Measurements from ENCODE around the gene PCTP.

The PCTP gene

GRCh38 chr17:55770196-55770870 is 19.5 kb downstream of the PCTP start:
- Histone ChIP-seq H3K79me2 (ENCODE audit: control insufficient read depth, insufficient read depth, low read length, unreplicated experiment) (peaks cover 8% of the 10 kb centered on the region), H3K27me3 (ENCODE audit: insufficient read depth, low read length) (no peaks in the 10 kb centered on the region), H2AFZ (ENCODE audit: low read length, unreplicated experiment) (no peak overlapping the region), H3K4me3 (ENCODE audit: low read depth, low read length) (peak overlapping the region; percentile 32; the same call in 1 of the 2 replicates), H3K36me3 (ENCODE audit: insufficient read depth, low read length) (peaks cover 14% of the 10 kb centered on the region), H3K4me1 (ENCODE audit: control insufficient read depth, insufficient read depth, low read length, unreplicated experiment) (peaks cover 16% of the 10 kb centered on the region), H3K27ac (ENCODE audit: low read depth, low read length) (peak overlapping the region; percentile 91)

- Histone ChIP-seq H3K79me2 (ENCODE audit: control insufficient read depth, insufficient read depth, low read length, unreplicated experiment) (peaks cover 2% of the 10 kb centered on the region), H3K4me3 (ENCODE audit: low read depth, low read length) (no peak overlapping the region), H2AFZ (ENCODE audit: low read length, unreplicated experiment) (no peak overlapping the region), H3K36me3 (ENCODE audit: insufficient read depth, low read length) (peaks cover 29% of the 10 kb centered on the region), H3K4me1 (ENCODE audit: control insufficient read depth, insufficient read depth, low read length, unreplicated experiment) (peaks cover 16% of the 10 kb centered on the region), H3K27me3 (ENCODE audit: insufficient read depth, low read length) (no peaks in the 10 kb centered on the region), H3K27ac (ENCODE audit: low read depth, low read length) (no peak overlapping the region)
These were observed 21.2 kb downstream of the PCTP start for GRCh38 chr17:55772086-55772485.

- H3K27ac ChIP-seq (ENCODE audit: low read depth, low read length), result no peak overlapping the region
- H3K4me1 ChIP-seq (ENCODE audit: control insufficient read depth, insufficient read depth, low read length, unreplicated experiment), result peaks cover 16% of the 10 kb centered on the region
- H2AFZ ChIP-seq (ENCODE audit: low read length, unreplicated experiment), result no peak overlapping the region
These were observed 22.8 kb downstream of the PCTP start for GRCh38 chr17:55773671-55774070.

GRCh38 chr17:55774846-55775271 is 24.0 kb downstream of the PCTP start:
- Histone ChIP-seq H3K27me3 (ENCODE audit: insufficient read depth, low read length) (no peaks in the 10 kb centered on the region), H3K36me3 (ENCODE audit: insufficient read depth, low read length) (peaks cover 26% of the 10 kb centered on the region), H3K27ac (ENCODE audit: low read depth, low read length) (no peak overlapping the region), H3K79me2 (ENCODE audit: control insufficient read depth, insufficient read depth, low read length, unreplicated experiment) (no peaks in the 10 kb centered on the region), H3K4me1 (ENCODE audit: control insufficient read depth, insufficient read depth, low read length, unreplicated experiment) (peaks cover 5% of the 10 kb centered on the region), H2AFZ (ENCODE audit: low read length, unreplicated experiment) (no peak overlapping the region), H3K4me3 (ENCODE audit: low read depth, low read length) (no peak overlapping the region)

More at GRCh38 chr17:55773671-55774070, 22.8 kb downstream of the PCTP start:
- no peaks in the 10 kb centered on the region for H3K79me2 ChIP-seq (ENCODE audit: control insufficient read depth, insufficient read depth, low read length, unreplicated experiment)
- no peaks in the 10 kb centered on the region for H3K27me3 ChIP-seq (ENCODE audit: insufficient read depth, low read length)
- H3K36me3 ChIP-seq (ENCODE audit: insufficient read depth, low read length), result peaks cover 26% of the 10 kb centered on the region
- H3K4me3 ChIP-seq (ENCODE audit: low read depth, low read length), result no peak overlapping the region

- no peak overlapping the region for H3K27ac ChIP-seq (ENCODE audit: low read depth, low read length)
- H3K27me3 ChIP-seq (ENCODE audit: insufficient read depth, low read length), result no peaks in the 10 kb centered on the region
- no peak overlapping the region for H3K4me3 ChIP-seq (ENCODE audit: low read depth, low read length)
- H3K4me1 ChIP-seq (ENCODE audit: control insufficient read depth, insufficient read depth, low read length, unreplicated experiment), result no peaks in the 10 kb centered on the region
- peaks cover 25% of the 10 kb centered on the region for H3K36me3 ChIP-seq (ENCODE audit: insufficient read depth, low read length)
- no peak overlapping the region for H2AFZ ChIP-seq (ENCODE audit: low read length, unreplicated experiment)
- no peaks in the 10 kb centered on the region for H3K79me2 ChIP-seq (ENCODE audit: control insufficient read depth, insufficient read depth, low read length, unreplicated experiment)
These were observed 25.4 kb downstream of the PCTP start for GRCh38 chr17:55776271-55776670.

GRCh38 chr17:55777471-55777971 is 26.7 kb downstream of the PCTP start:
- Histone ChIP-seq H3K27ac (ENCODE audit: low read depth, low read length) (no peak overlapping the region), H3K79me2 (ENCODE audit: control insufficient read depth, insufficient read depth, low read length, unreplicated experiment) (no peaks in the 10 kb centered on the region), H3K4me1 (ENCODE audit: control insufficient read depth, insufficient read depth, low read length, unreplicated experiment) (no peaks in the 10 kb centered on the region), H3K4me3 (ENCODE audit: low read depth, low read length) (no peak overlapping the region), H3K27me3 (ENCODE audit: insufficient read depth, low read length) (no peaks in the 10 kb centered on the region), H2AFZ (ENCODE audit: low read length, unreplicated experiment) (no peak overlapping the region), H3K36me3 (ENCODE audit: insufficient read depth, low read length) (peaks cover 18% of the 10 kb centered on the region)

GRCh38 chr17:55778389-55779118 is 27.7 kb downstream of the PCTP start:
- Histone ChIP-seq H3K79me2 (ENCODE audit: control insufficient read depth, insufficient read depth, low read length, unreplicated experiment) (no peaks in the 10 kb centered on the region), H3K36me3 (ENCODE audit: insufficient read depth, low read length) (peaks cover 15% of the 10 kb centered on the region)

GRCh38 chr17:55783684-55784245 is 32.9 kb downstream of the PCTP start:
- H3K36me3 ChIP-seq (ENCODE audit: insufficient read depth, low read length), result no peaks in the 10 kb centered on the region
- H2AFZ ChIP-seq (ENCODE audit: low read length, unreplicated experiment), result no peak overlapping the region
- no peaks in the 10 kb centered on the region for H3K79me2 ChIP-seq (ENCODE audit: control insufficient read depth, insufficient read depth, low read length, unreplicated experiment)
- H3K27ac ChIP-seq (ENCODE audit: low read depth, low read length), result no peak overlapping the region
- no peak overlapping the region for H3K4me3 ChIP-seq (ENCODE audit: low read depth, low read length)
- no peaks in the 10 kb centered on the region for H3K4me1 ChIP-seq (ENCODE audit: control insufficient read depth, insufficient read depth, low read length, unreplicated experiment)
- no peaks in the 10 kb centered on the region for H3K27me3 ChIP-seq (ENCODE audit: insufficient read depth, low read length)

More at GRCh38 chr17:55778389-55779118, 27.7 kb downstream of the PCTP start:
- H2AFZ ChIP-seq (ENCODE audit: low read length, unreplicated experiment), result no peak overlapping the region
- no peaks in the 10 kb centered on the region for H3K4me1 ChIP-seq (ENCODE audit: control insufficient read depth, insufficient read depth, low read length, unreplicated experiment)
- H3K27me3 ChIP-seq (ENCODE audit: insufficient read depth, low read length), result no peaks in the 10 kb centered on the region
- H3K27ac ChIP-seq (ENCODE audit: low read depth, low read length), result no peak overlapping the region
- H3K4me3 ChIP-seq (ENCODE audit: low read depth, low read length), result no peak overlapping the region

GRCh38 chr17:55784666-55785065 is 33.8 kb downstream of the PCTP start:
- H3K36me3 ChIP-seq (ENCODE audit: insufficient read depth, low read length), result no peaks in the 10 kb centered on the region
- no peak overlapping the region for H3K4me3 ChIP-seq (ENCODE audit: low read depth, low read length)
- no peak overlapping the region for H3K27ac ChIP-seq (ENCODE audit: low read depth, low read length)
- no peaks in the 10 kb centered on the region for H3K4me1 ChIP-seq (ENCODE audit: control insufficient read depth, insufficient read depth, low read length, unreplicated experiment)
- no peak overlapping the region for H2AFZ ChIP-seq (ENCODE audit: low read length, unreplicated experiment)
- no peaks in the 10 kb centered on the region for H3K27me3 ChIP-seq (ENCODE audit: insufficient read depth, low read length)
- no peaks in the 10 kb centered on the region for H3K79me2 ChIP-seq (ENCODE audit: control insufficient read depth, insufficient read depth, low read length, unreplicated experiment)

GRCh38 chr17:55785181-55785580 is 34.3 kb downstream of the PCTP start:
- no peak overlapping the region for H3K27ac ChIP-seq (ENCODE audit: low read depth, low read length)
- no peaks in the 10 kb centered on the region for H3K4me1 ChIP-seq (ENCODE audit: control insufficient read depth, insufficient read depth, low read length, unreplicated experiment)
- no peaks in the 10 kb centered on the region for H3K79me2 ChIP-seq (ENCODE audit: control insufficient read depth, insufficient read depth, low read length, unreplicated experiment)
- H3K4me3 ChIP-seq (ENCODE audit: low read depth, low read length), result no peak overlapping the region
- H3K36me3 ChIP-seq (ENCODE audit: insufficient read depth, low read length), result no peaks in the 10 kb centered on the region
- H3K27me3 ChIP-seq (ENCODE audit: insufficient read depth, low read length), result no peaks in the 10 kb centered on the region
- no peak overlapping the region for H2AFZ ChIP-seq (ENCODE audit: low read length, unreplicated experiment)

All from ACC112 (cell line).